H1 (cell line): ENCODE data around the gene STEAP4. TPM values are rescaled to one million over a fixed set of nuclear protein-coding genes. Genes with fewer than 3 reads are reported as not detected.

Source experiments
- CTCF ChIA-PET: fragments of 300-600 bp; sonication (Branson Sonifier 250); formaldehyde crosslinking; loops from one replicate; lab custom pipeline; 2021; ENCODE audit not compliant: partially characterized antibody; lab: Charles Lee
- POLR2A ChIA-PET: fragments of 300-600 bp; sonication (Branson Sonifier 250); formaldehyde crosslinking; loops from one replicate; lab custom pipeline; 2021; ENCODE audit warnings: inconsistent platforms; ENCODE audit not compliant: partially characterized antibody; lab: Charles Lee
- DNase-seq, 2 experiments: peaks; one replicate each; pipeline versions ENCODE4 v3.0.0 to v3.0.0-alpha.2; 2010 to 2022; ENCODE audit warnings: low spot score in 2 of 2, low read depth in 1 of 2, mixed read lengths in 1 of 2
- FAIRE-seq: peaks from 2 replicates; lab custom pipeline; 2011; peaks lifted over from hg19 to GRCh38; lab: Jason Lieb, UNC
- H2AFZ ChIP-seq: 2 replicates; pipeline ENCODE4 v1.8.1; 2012; ENCODE audit warnings: low read length, inconsistent platforms
- H2AK5ac ChIP-seq: 2 replicates; pipeline ENCODE4 v1.6.1; 2013; ENCODE audit warnings: low read depth, low read length
- H2BK120ac ChIP-seq: replicated peaks from 2 replicates; pipeline ENCODE3; 2013; ENCODE audit warnings: low read depth, low read length, inconsistent platforms
- H2BK12ac ChIP-seq: 2 replicates; pipeline ENCODE4 v1.6.1; 2013; ENCODE audit warnings: low read depth, low read length
- H2BK15ac ChIP-seq: 2 replicates; pipeline ENCODE4 v1.6.1; 2013; ENCODE audit warnings: low read length
- H2BK20ac ChIP-seq: 2 replicates; pipeline ENCODE4 v1.6.1; 2013; ENCODE audit warnings: low read length
- H2BK5ac ChIP-seq: 2 replicates; pipeline ENCODE4 v1.6.1; 2013; ENCODE audit warnings: low read depth, low read length
- H3K14ac ChIP-seq: 2 replicates; pipeline ENCODE4 v1.6.1; 2013; ENCODE audit warnings: inconsistent platforms; ENCODE audit not compliant: insufficient read length
- H3K18ac ChIP-seq: 2 replicates; pipeline ENCODE4 v1.6.1; 2013; ENCODE audit warnings: low read length; ENCODE audit errors: extremely low read depth
- H3K23ac ChIP-seq: 2 replicates; pipeline ENCODE4 v1.6.1; 2013; ENCODE audit warnings: inconsistent platforms; ENCODE audit not compliant: insufficient read length
- H3K23me2 ChIP-seq: 2 replicates; pipeline ENCODE4 v1.6.1; 2013; ENCODE audit warnings: low read depth, low read length
- H3K27ac ChIP-seq: 2 replicates; pipeline ENCODE4 v1.6.1; 2011; ENCODE audit warnings: low read depth, low read length, inconsistent platforms
- H3K27me3 ChIP-seq, 4 experiments: replicated peaks in 1 of 4; 1 replicate in 1 of 4; 2 replicates in 3 of 4; pipeline versions ENCODE4 v1.6.1 to v1.8.1; 2011 to 2013; ENCODE audit warnings: low read length in 3 of 4, mild to moderate bottlenecking in 3 of 4, inconsistent platforms in 2 of 4, mixed read lengths in 2 of 4, moderate library complexity in 1 of 4; ENCODE audit not compliant: control insufficient read depth in 3 of 4, insufficient read depth in 3 of 4; ENCODE audit errors: extremely low read depth in 1 of 4
- H3K36me3 ChIP-seq, 4 experiments: 2 replicates each; pipeline versions ENCODE4 v1.6.1 to v1.8.1; 2011 to 2013; ENCODE audit warnings: mild to moderate bottlenecking in 4 of 4, low read length in 3 of 4, moderate library complexity in 2 of 4, control low read depth in 1 of 4, inconsistent platforms in 1 of 4; ENCODE audit not compliant: insufficient read depth in 4 of 4, control insufficient read depth in 2 of 4
- H3K4ac ChIP-seq: replicated peaks from 2 replicates; pipeline ENCODE3; 2013; ENCODE audit warnings: low read length, low read depth, mixed read lengths, inconsistent platforms; ENCODE audit not compliant: insufficient read length
- H3K4me1 ChIP-seq, 4 experiments: replicated peaks in 1 of 4; 1 replicate in 1 of 4; 2 replicates in 3 of 4; pipeline versions ENCODE4 v1.6.1 to v1.8.1; 2011 to 2013; ENCODE audit warnings: low read length in 3 of 4, inconsistent platforms in 2 of 4, mixed read lengths in 1 of 4; ENCODE audit not compliant: insufficient read depth in 4 of 4, control insufficient read depth in 3 of 4
- H3K4me2 ChIP-seq, 2 experiments: 2 replicates each; pipeline versions ENCODE4 v1.6.1 to v1.8.1; 2011 to 2013; ENCODE audit warnings: low read depth in 2 of 2, low read length in 2 of 2, control low read depth in 1 of 2, inconsistent platforms in 1 of 2, mild to moderate bottlenecking in 1 of 2; ENCODE audit not compliant: insufficient read depth in 1 of 2
- H3K4me3 ChIP-seq, 4 experiments: fragments of 200-600, 300-600 bp in 1 of 4; sonication (generic), shearing (Covaris generic), sonication (Bioruptor Twin) in 1 of 4; 2 replicates each; pipeline versions ENCODE4 v1.5.1 to v1.8.1; 2011 to 2016; ENCODE audit warnings: low read length in 4 of 4, low read depth in 3 of 4, control low read depth in 2 of 4, inconsistent platforms in 2 of 4, mild to moderate bottlenecking in 2 of 4, mixed read lengths in 1 of 4, moderate library complexity in 1 of 4; ENCODE audit not compliant: insufficient read depth in 2 of 4; ENCODE audit errors: extremely low read depth in 1 of 4
- H3K56ac ChIP-seq: replicated peaks from 2 replicates; pipeline ENCODE3; 2013; ENCODE audit warnings: low read depth, mild to moderate bottlenecking, mixed read lengths, low read length, inconsistent platforms; ENCODE audit not compliant: insufficient read length
- H3K79me1 ChIP-seq: 2 replicates; pipeline ENCODE4 v1.6.1; 2013; ENCODE audit warnings: low read depth, low read length, control low read depth
- H3K79me2 ChIP-seq, 2 experiments: 2 replicates each; pipeline versions ENCODE4 v1.6.1 to v1.8.1; 2012 to 2013; ENCODE audit warnings: low read length in 2 of 2, mild to moderate bottlenecking in 2 of 2, inconsistent platforms in 1 of 2; ENCODE audit not compliant: insufficient read depth in 2 of 2, control insufficient read depth in 1 of 2
- H3K9ac ChIP-seq, 4 experiments: replicated peaks in 1 of 4; 1 replicate in 1 of 4; 2 replicates in 3 of 4; pipeline versions ENCODE4 v1.6.1 to v1.8.1; 2011 to 2013; ENCODE audit warnings: low read depth in 3 of 4, low read length in 3 of 4, control low read depth in 2 of 4, mild to moderate bottlenecking in 2 of 4, moderate library complexity in 2 of 4, inconsistent platforms in 1 of 4; ENCODE audit errors: extremely low read depth in 1 of 4
- H3K9me3 ChIP-seq, 2 experiments: 2 replicates each; pipeline versions ENCODE4 v1.6.1 to v1.8.1; 2012 to 2013; ENCODE audit warnings: mild to moderate bottlenecking in 2 of 2, moderate library complexity in 2 of 2, control low read depth in 1 of 2, inconsistent platforms in 1 of 2, low read depth in 1 of 2, low read length in 1 of 2, mixed read lengths in 1 of 2; ENCODE audit not compliant: insufficient read depth in 2 of 2
- H4K20me1 ChIP-seq, 2 experiments: replicated peaks in 1 of 2; 2 replicates each; pipeline versions ENCODE3 to v1.8.1; 2011 to 2013; ENCODE audit warnings: inconsistent platforms in 2 of 2, low read length in 2 of 2, mild to moderate bottlenecking in 1 of 2; ENCODE audit not compliant: insufficient read depth in 2 of 2, control insufficient read depth in 1 of 2
- H4K5ac ChIP-seq: 2 replicates; pipeline ENCODE4 v1.6.1; 2013; ENCODE audit warnings: low read length, low read depth, mixed read lengths, inconsistent platforms; ENCODE audit not compliant: insufficient read length
- H4K8ac ChIP-seq: 2 replicates; pipeline ENCODE4 v1.8.0; 2013; ENCODE audit warnings: mild to moderate bottlenecking, moderate library complexity, low read length, inconsistent platforms; ENCODE audit not compliant: insufficient read depth; ENCODE audit errors: extremely low read depth
- H4K91ac ChIP-seq: replicated peaks from 2 replicates; pipeline ENCODE3; 2013; ENCODE audit warnings: low read length, mixed read lengths, inconsistent platforms; ENCODE audit not compliant: insufficient read length
- ASH2L ChIP-seq: fragments of 200-600, 300-600 bp; sonication (generic); IDR thresholded peaks from one replicate; pipeline ENCODE4 v1.7.1; 2017; ENCODE audit warnings: low read length
- BACH1 ChIP-seq: IDR thresholded peaks from 2 replicates; pipeline ENCODE4 v1.6.1; 2012; ENCODE audit warnings: low read length, improper control_type of control experiment
- EP300 ChIP-seq, 2 experiments: IDR thresholded peaks; 1 replicate in 1 of 2; 2 replicates in 1 of 2; pipeline ENCODE4 v1.6.1; 2011 to 2012; ENCODE audit warnings: low read depth in 2 of 2, low read length in 2 of 2, mild to moderate bottlenecking in 2 of 2, borderline replicate concordance in 1 of 2, inconsistent platforms in 1 of 2, moderate library complexity in 1 of 2
- KDM4A ChIP-seq: IDR thresholded peaks from one replicate; pipeline ENCODE4 v1.7.1; 2012; ENCODE audit warnings: low read depth, mild to moderate bottlenecking, moderate library complexity, low read length, inconsistent platforms; ENCODE audit not compliant: severe bottlenecking
- NRF1 ChIP-seq: IDR thresholded peaks from 2 replicates; pipeline ENCODE4 v1.6.1; 2011; ENCODE audit warnings: mild to moderate bottlenecking, low read depth, low read length, improper control_type of control experiment
- POLR2AphosphoS5 ChIP-seq: IDR thresholded peaks from 2 replicates; pipeline ENCODE4 v1.6.1; 2011; ENCODE audit warnings: low read depth, low read length
- RXRA ChIP-seq: IDR thresholded peaks from 2 replicates; pipeline ENCODE4 v1.6.1; 2011; ENCODE audit warnings: low read depth, mild to moderate bottlenecking, low read length, moderate library complexity; ENCODE audit not compliant: insufficient read depth
- SIN3A ChIP-seq, 2 experiments: IDR thresholded peaks in 1 of 2; conservative IDR thresholded peaks in 1 of 2; 2 replicates each; pipeline ENCODE4 v1.6.1; 2011 to 2012; ENCODE audit warnings: low read length in 2 of 2, improper control_type of control experiment in 1 of 2, low read depth in 1 of 2, mild to moderate bottlenecking in 1 of 2
- SIRT6 ChIP-seq: IDR thresholded peaks from one replicate; pipeline ENCODE4 v1.7.1; 2012; ENCODE audit warnings: low read length, inconsistent platforms
- SP4 ChIP-seq: IDR thresholded peaks from 2 replicates; pipeline ENCODE4 v1.6.1; 2012; ENCODE audit warnings: low read length, inconsistent platforms
- SRF ChIP-seq: IDR thresholded peaks from 2 replicates; pipeline ENCODE4 v1.6.1; 2011; ENCODE audit warnings: mild to moderate bottlenecking, low read depth, low read length, moderate library complexity
- SUZ12 ChIP-seq: fragments of 200-600 bp; sonication (generic); IDR thresholded peaks from 2 replicates; pipeline ENCODE4 v1.6.1; 2012; ENCODE audit warnings: mild to moderate bottlenecking, inconsistent platforms, low read length, moderate library complexity, mixed read lengths
- USF2 ChIP-seq: IDR thresholded peaks from 2 replicates; pipeline ENCODE4 v1.6.1; 2011; ENCODE audit warnings: low read length, improper control_type of control experiment
- WGBS, 2 experiments: shearing (Covaris generic) in 1 of 2; methylation state at CpG; one replicate each; pipeline versions ENCODE4 v1.1.6 to v1.1.7; 2013 to 2015; ENCODE audit warnings: low lambda C conversion rate in 2 of 2, mixed read lengths in 2 of 2, inconsistent platforms in 1 of 2, low coverage in 1 of 2, missing lambda C conversion rate in 1 of 2; ENCODE audit not compliant: insufficient replicate concordance in 2 of 2, insufficient coverage in 1 of 2, insufficient read length in 1 of 2; ENCODE audit errors: extremely low coverage in 1 of 2, missing lambda C conversion rate in 1 of 2; 5-methylcytosine and 5-hydroxymethylcytosine counted together
- polyA plus RNA-seq, 7 experiments: library from polyadenylated mRNA; depleted of rRNA in 3 of 7; stranded (reverse) in 5 of 7; unstranded in 2 of 7; fragments of >200 nt in 5 of 7; fragments of 200-250 nt in 2 of 7; gene quantifications; 1 replicate in 5 of 7; 2 replicates in 1 of 7; 4 replicates in 1 of 7; pipeline versions ENCODE4 v1.2.1 to v1.2.3, GENCODE V29; 2011 to 2013; ENCODE audit warnings: missing spikeins in 2 of 7, mixed read lengths in 2 of 7
- total RNA-seq: library from RNA; stranded (reverse); fragmentation: NEBNext Ultra II Directional; extraction: Animal tissue kit (Norgen Biotek cat#: 25700); gene quantifications from 2 replicates; pipeline ENCODE4 v1.2.1, GENCODE V29; 2021

The STEAP4 gene
- total and polyA plus RNA-seq, 2 of the 8 experiments (the other 6 are each of a cell fraction or from before 2014, with no cell fraction given): under 0.01 TPM; not detected in 1

DNA sequence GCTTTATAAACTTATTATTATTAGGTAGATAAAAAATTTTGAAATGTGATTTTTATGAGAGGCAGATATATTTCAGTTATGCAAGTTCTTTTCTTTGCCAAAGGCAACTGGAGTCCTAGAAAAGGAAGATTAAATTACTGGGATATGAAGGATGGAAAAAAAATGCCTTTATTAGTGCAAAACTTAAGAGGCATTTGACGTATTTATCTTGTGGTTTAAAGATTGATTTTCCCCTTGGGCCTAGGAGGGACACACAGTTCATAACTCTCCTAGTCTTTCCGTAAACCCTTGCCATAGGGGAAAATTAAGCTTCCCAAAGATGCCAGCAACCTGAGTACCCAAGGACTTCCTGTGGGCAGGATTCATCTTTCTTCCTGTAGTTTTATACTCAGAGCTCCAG, 3.1 kb upstream of the STEAP4 start:
- CTCF ChIA-PET: interaction anchor here (1.2 kb wide), 1 partner anchor 9 kb away, joined by 3 read pairs; no protein-coding TSS in a partner anchor
- no peak for TF ChIP-seq SIN3A (conservative IDR thresholded peaks at IDR 0.05 in 1 of 2, IDR thresholded peaks at IDR 0.05 in 1 of 2; ENCODE audit: low read depth in 1 of 2, low read length in 2 of 2)
- no peak for TF ChIP-seq SRF
- TF ChIP-seq RXRA: no peak
- no peak for TF ChIP-seq SP4
- no peak for TF ChIP-seq NRF1
- no peak for TF ChIP-seq SUZ12
- TF ChIP-seq POLR2AphosphoS5: no peak
- TF ChIP-seq USF2: no peak
- no peak for TF ChIP-seq SIRT6
- TF ChIP-seq KDM4A: no peak
- no peak for TF ChIP-seq BACH1
- TF ChIP-seq ASH2L: no peak
- no peak for TF ChIP-seq EP300 (IDR thresholded peaks at IDR 0.05; ENCODE audit: borderline replicate concordance in 1 of 2, low read depth in 2 of 2, low read length in 2 of 2)

More for the DNA sequence above, 3.1 kb upstream of the STEAP4 start:
- Histone ChIP-seq H3K4me2 (no peak overlapping the region), H3K9ac (no peak overlapping the region), H3K56ac (no peak overlapping the region), H3K18ac (no peak overlapping the region), H3K4me1 (peaks cover 0 to 2% (median under 1%) of the 10 kb centered on the region in 4 experiments; a peak in 2 of 7 replicates), H2BK5ac (no peak overlapping the region), H4K8ac (no peak overlapping the region), H4K5ac (no peak overlapping the region), H3K9me3 (no peaks in the 10 kb centered on the region; a peak in 1 of 4 replicates), H3K27ac (no peak overlapping the region), H3K36me3 (no peaks in the 10 kb centered on the region), H2BK15ac (no peak overlapping the region), H2BK20ac (no peak overlapping the region), H3K23ac (no peak overlapping the region), H2AK5ac (no peak overlapping the region), H3K27me3 (peaks cover 1 to 13% (median 8%) of the 10 kb centered on the region in 4 experiments), H2BK120ac (no peak overlapping the region), H2AFZ (no peak overlapping the region), H3K14ac (no peak overlapping the region), H3K79me2 (no peaks in the 10 kb centered on the region), H3K79me1 (no peaks in the 10 kb centered on the region), H4K91ac (no peak overlapping the region), H2BK12ac (no peak overlapping the region), H3K4me3 (no peak overlapping the region), H3K23me2 (peaks cover 8% of the 10 kb centered on the region; the same call in 1 of the 2 replicates), H3K4ac (no peak overlapping the region), H4K20me1 (no peaks in the 10 kb centered on the region)
- POLR2A ChIA-PET: interaction anchor here (0.6 kb wide), 1 partner anchor 385 kb away, joined by 3 read pairs; no protein-coding TSS in a partner anchor
- FAIRE-seq (no peak), DNase-seq (no peak)
- 96% methylated on average over 2 of the region's 2 CpGs; no CpG with 5 or more reads in 1 of the 2 experiments for WGBS, 2 experiments
